ENCODE results near the gene AKAP5.

AKAP5 gene

DNA sequence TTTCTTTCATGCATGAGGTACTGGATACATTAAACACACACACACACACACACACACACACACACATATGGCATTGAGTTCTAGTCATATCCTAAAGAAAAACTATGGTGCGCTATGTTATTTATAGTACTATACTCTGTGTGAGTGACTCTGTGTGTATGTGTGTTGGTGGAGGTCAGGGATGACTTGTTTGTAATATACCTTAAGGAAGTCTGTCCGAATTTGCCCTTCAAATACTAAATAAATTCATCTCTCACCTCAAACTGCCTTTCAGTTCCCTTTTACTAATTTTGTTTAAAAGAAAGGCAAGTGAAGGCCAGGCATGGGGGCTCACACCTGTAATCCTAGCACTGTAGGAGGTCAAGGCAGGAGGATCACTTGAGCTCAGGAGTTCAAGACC is 2.1 kb upstream of the AKAP5 start:
- no peak for DNase-seq

DNA sequence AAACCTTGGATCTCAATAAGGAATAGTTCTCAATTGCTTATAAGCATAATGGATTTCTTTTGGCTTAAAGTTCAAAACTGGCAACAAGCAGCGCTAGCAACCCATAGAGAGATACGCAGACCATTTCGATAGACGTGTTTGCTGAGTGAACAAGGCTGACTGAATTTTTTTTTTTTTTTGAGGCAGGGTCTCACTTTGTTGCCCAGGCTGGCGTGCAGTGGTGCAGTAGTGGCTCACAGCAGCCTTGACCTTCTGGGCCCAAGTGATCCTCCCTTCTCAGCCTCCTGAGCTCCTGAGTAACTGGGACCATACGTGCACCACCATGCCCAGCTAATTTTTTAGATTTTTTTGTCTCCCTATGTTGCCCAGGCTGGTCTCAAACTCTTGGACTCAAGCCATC is 1.4 kb upstream of the AKAP5 start:
- no peak for DNase-seq

DNA sequence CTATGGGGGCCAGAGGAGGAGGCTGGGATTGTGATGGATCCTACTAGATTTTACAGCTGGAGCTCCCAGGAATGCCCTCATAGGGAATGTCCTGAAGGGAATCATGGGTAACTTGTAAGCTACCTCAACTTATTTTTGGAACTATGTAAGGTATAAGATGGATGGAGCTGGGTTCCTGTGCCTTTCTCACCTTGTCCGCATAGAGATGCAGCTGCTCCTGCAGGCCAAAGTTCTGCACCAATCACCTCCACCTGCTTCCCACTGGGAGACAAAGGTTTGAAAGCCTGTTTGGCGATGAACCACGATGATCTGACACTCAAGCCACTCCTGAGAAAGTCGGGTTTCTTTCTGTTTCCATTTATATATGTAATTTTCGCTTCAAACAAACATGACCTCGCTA is 648 bp upstream of the AKAP5 start:
- no peak for DNase-seq

DNA sequence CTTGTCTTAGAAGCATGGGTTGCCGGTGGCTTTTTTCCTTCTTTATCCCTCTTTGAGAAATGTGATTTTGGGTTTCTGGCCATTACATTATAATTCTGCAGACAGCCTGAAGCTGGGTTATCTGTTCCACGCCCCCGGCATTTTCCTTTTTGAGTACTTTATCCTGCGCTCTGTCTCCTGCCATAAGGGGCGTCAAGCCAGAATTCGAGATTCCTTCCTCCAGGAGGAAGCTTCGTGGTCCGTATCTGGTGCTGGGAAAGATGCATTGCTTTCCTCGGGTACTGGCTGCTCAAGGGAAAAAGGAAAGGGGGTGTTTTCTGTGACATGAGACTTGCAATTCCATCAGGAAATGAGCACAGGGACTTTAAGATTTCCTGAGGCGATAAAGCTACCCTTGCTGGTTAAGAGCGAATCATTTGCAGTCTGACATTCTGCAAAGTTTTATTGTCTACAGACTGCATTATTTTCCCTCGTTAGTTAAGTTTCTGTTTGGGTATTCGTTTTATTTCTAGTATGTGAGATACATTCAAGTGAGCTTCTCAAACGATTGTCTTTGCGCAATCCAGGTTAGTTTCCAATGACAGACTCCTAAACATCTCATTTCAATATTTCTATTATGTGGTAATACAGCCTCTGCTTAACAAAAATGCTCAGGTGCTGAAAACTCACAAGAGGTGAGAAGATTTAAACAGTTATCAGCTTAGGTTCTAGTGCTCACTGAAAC is 694 bp downstream of the AKAP5 start:
- no peak for DNase-seq

DNA sequence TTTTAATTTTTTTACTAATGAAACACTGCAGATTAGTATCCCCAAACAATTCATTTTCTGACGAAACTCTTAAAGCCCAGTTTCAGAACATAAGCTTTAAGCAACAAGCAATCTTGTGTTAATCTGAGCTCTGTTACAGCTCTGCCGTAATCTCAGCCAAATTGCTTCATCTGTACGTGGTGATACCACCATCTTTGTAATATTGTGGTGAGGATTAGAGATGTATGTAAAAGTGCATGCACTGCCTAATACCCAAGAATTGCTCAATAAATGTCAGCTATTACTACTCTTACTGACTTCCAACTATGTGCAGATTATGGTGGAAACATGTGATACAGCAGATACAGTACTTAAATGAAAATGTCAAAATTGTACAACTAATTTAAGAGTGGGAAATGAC is 1.8 kb downstream of the AKAP5 start:
- no peak for DNase-seq

DNA sequence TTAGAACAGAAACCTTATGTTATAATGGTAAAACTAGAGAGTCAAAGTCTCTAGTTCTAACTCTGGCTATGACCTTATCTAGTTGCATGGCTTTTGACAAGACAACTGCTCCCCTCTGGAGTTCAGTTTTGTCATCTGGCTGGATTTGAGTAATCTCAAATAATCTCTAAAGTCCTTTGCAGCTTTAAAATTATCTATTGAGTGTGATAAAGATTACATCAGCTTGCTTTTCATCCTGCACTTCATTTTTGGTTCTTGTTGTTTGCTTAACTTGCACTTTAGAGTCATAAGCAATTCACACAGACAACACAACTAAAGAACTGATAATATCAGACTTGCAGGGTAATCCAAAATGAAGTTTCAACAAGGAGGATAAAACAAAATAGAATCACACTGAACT is 2.3 kb downstream of the AKAP5 start:
- no peak for DNase-seq

DNA sequence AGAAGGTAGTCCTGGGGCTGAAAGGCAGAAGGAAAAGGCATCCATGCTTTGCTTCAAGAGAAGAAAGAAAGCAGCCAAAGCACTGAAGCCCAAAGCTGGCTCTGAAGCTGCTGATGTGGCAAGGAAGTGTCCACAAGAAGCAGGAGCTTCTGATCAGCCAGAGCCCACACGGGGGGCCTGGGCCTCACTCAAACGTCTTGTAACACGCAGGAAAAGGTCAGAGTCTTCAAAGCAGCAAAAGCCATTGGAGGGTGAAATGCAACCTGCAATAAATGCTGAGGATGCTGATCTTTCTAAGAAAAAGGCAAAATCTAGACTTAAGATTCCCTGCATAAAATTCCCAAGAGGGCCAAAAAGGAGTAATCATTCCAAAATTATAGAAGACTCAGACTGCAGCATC is 3.2 kb downstream of the AKAP5 start:
- no peak for DNase-seq

DNA sequence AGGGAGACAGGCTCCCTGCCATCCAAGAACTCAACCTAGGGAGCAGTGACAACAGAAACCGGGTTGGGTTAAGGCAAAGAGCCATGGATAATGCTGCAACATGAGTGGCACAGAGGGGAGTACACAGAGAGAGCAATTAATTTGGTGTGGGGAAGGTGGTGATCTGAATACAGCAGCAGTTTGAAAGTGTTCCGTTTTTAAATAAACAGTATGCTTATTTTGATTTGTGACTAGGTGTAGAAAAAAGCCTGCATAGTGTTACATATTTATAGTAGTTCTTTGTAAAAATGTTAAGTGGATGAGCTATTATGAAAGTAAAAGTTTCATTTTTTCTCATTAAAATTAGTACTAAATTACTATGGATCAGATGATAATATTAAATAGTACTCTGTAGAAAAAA is 8.7 kb downstream of the AKAP5 start:
- DNase-seq = no peak

DNA sequence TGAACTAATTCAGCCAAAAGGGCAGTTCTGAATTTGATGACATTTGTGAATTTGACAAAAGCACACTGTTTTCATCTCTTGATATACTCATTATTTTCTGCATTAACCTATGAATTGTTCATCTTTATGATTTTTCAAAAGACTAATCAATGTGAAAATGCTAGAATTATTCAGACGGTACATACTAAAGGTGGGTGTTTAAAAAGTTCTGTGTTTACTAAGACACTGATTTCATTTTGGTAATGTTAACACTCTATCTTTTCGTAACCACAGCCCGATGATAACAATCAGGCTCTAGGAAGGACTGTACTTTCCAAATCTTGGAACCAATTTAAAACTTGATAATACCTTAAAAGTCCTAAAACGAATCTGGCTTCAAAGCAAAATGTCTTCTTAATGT is 9.4 kb downstream of the AKAP5 start:
- no peak for DNase-seq

DNA sequence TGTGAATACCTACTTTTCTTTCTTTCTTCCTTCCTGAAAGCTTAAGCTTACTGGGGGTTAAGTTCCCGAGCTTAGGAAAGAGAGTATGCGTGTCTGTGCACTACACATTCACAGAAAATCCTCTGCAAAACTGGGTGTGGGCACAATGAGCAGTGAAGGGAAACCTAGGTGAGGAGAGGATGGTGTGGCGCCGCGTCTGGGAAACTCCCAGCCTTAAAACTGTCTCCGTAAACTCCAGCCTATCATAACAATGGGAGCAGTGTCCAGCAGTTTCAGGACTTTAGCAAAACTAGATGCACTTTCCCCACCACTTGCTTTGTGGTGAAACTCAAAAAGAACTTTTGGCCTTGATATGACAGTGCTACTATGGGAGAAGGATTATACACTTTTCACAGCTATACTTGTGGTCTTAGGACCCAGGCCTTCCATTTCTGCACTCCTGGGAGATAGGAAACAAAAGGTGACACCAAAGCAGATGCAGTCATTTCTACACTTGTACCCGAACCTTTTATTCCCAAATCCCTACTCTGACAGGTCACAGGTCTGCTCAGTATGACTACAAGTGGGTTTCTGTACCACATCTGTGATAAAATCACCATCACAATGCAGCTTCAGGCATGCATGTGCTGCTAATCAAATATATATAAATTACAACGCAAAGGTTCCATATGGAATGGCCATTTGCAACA is 10.4 kb downstream of the AKAP5 start:
- no peak for DNase-seq

DNA sequence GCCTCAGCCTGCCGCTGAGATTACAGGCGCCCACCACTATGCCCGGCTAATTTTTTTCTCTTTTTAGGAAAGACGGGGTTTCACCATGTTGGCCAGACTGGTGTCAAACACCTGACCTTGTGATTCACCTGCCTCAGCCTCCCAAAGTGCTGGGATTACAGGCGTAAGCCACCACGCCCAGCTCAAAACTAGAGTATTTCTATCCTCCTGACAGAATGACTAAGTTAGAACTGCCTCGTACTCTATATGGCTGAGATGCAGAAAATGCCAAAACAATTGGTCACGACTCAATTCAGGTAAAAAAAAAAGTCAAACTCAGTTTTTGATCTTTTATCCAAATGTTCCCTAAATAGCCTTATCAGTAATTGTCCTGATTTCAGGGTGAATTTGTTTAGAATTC is 11.1 kb downstream of the AKAP5 start:
- no peak for DNase-seq

DNA sequence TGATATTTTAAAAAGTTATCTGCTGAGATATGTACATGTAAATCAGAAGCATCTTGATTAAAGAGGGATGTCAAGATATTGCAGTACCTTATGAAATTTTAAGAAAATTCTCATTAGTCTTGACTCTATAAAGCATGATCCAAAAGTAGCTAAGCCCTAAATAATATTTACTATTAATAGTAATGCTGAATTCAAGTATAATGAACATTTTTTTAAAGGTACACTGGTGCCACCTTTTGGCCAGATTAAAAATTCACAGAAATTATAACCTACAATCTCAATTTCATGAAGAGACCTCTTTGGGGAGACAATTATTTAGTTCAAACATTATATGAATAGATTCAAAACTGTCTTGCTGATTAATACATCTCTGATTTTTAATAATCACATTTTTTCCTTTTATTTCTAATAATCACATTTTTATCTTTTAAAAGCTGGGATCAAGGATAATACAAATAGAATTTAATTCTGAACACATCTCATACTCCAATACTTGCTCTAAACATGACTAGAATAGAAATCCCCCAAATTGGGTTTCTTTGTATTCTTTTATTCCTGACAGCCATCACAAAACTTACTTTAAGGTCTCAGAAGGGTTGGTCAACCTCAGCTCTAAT is 13.4 kb downstream of the AKAP5 start:
- no peak for DNase-seq

DNA sequence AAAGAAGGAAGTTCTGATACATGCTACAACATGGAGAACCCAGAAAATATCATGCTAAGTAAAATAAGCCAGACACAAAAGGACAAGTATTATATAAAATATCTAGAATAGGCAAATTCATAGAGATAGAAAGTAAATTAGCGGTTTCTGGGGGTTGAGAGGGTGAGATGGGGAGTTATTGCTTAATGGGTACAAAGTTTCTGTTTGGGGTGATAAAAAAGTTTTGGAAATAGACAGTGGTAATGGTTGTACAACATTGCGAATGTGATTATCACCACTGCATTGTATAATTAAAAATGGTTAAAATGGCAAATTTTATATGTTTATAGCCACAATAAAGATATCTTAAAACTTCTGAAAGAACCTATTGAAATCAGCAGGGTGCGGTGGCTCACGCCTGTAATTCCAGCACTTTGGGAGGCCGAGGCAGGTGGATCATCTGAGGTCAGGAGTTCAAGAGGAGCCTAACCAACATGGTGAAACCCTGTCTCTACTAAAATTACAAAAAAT is 23.3 kb downstream of the AKAP5 start:
- no peak for DNase-seq

DNA sequence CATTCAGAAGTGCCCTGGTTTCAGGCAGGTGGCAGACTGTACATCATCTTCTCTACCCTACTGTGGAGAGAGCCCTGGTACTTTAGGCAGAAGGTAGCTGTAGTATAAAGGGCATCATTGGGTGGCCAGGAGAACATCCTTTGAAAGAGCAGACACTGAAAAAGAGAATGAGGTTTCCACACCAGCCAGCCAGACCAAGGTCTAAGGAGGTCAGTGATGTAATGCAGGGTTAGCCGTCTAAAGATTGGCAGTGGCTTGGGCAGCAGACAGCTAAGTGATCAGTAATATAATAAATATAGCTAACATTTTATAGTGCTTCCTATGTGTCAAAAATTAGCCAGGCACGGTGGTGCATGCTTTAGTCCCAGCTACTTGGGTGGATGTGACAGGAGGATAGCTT is 26.3 kb downstream of the AKAP5 start:
- no peak for DNase-seq

DNA sequence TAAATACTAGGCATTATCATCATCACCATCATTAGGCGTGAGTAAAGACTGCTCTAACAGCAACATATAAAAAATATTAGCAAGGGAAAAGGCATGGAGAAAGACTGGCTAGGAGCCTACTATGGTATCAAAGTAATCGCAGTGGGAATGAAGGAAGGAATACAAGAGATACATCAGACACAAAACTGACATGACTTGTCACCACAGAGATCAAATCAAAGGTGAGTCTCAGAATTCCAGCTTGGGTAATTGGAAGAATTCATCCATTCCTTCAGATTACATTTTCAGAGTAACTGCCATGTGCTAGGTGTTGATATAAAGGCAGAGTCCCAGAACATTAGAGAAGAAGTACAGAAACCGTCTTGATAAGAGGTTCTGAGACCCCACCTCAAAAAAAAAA is 28.2 kb downstream of the AKAP5 start:
- no peak for DNase-seq

DNA sequence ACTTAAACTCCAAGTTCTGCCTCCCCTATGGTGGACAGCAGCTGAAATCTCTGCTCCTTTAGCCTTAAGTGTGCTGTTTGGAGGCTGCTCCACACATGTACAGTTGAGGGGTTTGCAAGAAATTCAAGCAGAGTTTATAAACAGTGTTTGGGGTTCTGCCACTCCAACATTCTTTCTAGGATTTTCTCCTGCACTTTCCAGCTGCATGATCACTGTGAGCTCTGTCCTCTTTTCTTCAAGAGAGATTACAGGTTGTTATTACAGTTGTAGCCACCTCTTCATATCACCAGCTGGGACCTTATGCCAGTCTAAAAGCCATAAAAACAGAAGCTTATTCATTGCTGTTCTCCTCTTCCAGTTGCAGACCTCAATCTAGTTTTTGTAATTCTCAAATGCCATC is 30.0 kb downstream of the AKAP5 start:
- no peak for DNase-seq

DNA sequence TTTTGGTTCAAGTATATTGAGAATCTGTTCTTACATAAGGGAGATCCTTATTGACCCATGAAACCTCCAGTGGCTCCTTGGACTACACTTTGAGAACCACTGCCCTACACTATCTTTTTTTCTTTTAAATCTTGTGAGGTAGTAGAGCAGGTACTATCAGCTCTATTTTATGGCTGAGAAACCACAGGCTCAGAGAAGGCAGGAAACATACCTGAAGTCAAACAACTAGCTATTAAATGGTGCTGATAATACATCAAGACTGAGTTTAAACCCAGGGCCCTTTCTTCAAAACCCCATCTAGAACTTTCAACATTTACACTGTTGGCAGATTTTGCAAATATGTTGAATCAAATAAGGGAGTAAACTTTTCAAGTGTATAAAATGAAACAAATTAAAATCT is 31.5 kb downstream of the AKAP5 start:
- no peak for DNase-seq

DNA sequence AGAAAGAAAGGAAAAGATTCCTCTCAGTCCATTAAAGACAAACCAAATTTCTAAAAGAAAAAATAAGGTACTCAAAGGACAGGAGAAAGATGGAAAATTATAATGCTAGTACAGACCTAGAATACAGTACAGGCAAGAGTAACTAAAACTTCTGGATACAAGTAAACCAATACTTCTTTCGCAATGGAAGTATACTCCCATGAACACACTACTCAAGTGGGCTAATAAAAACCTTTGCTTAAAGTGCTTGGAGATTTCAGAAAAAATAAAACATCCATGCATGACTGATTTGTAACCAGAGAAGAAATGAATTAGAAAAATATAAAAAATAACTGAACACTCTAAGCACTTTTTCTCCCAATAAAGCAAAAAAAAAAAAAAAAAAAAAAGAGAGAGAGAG is 34.8 kb downstream of the AKAP5 start:
- DNase-seq = no peak

DNA sequence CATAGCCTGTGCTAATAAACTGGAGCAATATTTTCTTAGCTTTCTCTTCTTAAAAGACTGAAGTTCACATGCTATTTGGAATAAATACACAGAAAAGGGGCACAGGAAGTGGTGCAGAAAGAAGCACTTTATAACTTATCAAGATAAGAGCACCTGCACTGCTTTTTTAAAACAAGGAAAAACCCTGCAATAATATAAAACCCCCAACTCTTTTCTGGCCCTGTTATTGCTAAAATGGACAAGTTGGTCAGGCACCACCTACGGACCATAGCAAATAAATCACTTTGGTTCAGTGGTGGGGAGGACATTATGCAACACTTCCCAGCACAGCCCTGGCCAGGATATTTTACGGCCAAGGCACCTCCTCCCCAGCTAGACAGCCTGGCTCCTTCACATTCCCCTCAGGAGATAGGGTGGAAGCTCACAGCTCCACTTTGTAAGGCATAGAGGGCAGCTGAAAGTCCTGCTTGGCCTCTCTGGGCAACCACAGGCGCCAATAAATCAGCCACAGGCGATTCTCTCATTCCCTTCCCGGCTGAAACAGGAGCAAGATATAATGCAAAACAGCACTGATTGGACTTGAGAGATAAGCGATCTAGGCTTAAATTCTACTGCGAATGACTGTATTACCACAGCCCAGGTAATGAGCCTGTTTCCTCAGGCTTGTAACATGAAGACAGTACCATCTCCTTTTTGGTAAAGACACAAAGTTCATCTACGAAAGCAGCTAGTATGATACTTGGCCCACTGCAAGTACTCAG is 36.3 kb downstream of the AKAP5 start:
- DNase-seq = no peak

DNA sequence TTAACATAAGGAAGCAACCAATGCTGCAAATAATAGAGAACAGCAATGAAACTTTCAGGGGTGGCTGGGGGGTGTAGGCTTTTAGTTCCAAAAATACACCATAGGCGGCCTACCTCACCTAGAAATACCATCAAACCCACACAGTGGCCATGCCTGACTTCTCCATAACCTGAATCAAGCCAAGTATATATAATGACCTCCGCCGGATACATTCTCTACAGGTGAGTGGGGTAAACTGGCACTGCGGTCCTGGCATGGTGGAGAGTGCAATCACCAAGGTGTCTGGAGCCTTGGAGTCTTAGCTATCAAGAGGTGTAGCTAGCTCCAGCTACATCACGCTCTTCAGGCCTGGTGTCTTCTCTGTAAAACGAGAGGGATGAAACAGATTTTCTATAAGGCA is 37.2 kb downstream of the AKAP5 start:
- DNase-seq = no peak

DNA sequence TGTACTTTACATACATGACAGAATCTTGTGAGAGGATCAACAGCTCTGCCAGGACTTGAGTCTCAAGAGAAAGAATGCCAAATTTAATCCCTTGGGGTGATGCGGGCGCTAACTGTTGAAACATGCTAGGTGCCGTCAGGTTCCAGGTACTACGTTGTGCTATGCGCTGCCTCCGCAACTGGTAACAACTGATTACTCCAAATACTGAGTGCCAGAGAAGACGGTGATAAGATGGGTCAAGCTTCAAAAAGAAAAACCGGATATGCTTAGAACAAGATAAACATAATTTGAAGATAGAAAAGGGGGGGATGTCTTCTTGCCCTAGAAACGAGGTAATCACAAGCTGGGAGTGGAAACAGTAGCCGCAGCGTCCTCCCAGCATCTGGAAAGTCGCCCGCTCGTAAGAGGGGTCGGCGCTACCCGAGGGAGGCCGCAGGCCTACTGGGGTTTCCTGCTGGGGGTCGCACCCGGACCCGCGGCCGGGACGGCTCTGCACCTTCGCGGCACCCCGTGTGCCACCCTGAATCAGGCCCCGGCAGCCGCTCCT is 37.7 kb downstream of the AKAP5 start:
- DNase-seq = no peak

DNA sequence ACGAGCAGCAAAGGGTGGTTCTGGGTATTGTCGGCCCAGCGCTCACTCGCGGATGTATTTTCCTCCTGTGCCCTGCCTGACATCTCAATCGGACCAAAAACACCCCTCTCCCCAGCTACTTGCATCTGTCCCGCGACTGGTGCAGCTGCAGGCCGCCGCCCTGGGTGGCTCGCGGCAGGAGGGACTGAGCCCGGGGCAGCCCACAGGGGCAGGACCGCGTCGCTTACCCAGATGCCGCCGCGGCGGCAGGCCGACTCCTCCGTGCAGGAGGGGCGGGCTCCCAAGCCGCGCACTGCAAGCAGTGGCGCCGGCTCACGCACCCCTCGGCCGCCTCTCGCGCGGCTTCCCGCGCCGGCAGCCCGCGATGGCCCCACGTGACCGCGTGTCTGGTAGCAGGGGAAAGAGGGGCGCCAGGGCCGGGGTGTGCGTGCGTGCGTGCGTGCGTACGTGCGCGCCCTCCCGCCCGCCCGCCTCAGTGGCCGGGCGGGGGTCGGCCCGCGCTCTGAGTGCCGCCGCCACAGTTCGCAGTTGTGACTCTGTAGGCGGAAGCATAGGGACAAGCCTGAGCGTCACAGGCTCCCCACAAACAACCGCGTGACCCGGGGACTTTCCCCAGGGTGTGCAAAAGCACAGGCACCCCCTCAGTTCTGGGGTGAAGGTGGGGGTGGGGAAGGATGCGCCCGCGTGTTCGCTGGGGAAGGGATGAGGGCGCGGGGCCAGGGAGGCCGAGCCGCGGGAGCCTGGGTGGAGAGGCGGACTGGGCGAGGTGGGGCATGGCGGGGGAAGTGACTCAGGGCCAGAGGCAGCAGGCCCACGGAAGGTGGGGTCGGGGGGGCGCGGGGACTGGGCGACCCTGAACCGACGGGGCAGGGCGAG is 38.4 kb downstream of the AKAP5 start, which contains the start of gene ZBTB25:
TSS of gene ZBTB25 (minus strand) at position 405 of the 876 bp plus-strand sequence. CDS start 13,305 bp downstream, outside the sequence.
- peak; percentile 84 to 88 for DNase-seq

Data from stimulated activated CD4-positive, alpha-beta T cell treated with anti-CD3 and anti-CD28 coated beads, Interleukin-2, amount 100 ng/mL, for 48 hours (primary cell).